GM12878 (cell line): ENCODE results near the gene FKBP4. TPM values are rescaled to one million over a fixed set of nuclear protein-coding genes. Genes with fewer than 3 reads are reported as not detected.

ENCODE experiments used
- BACH1 ChIP-seq: fragments of 450-650 bp; IDR thresholded peaks from 2 replicates; pipeline ENCODE4 v1.6.1; 2017; ENCODE audit warnings: mild to moderate bottlenecking, borderline replicate concordance
- BHLHE40 ChIP-seq, 2 experiments: fragments of 450-650 bp in 1 of 2; IDR thresholded peaks; 2 replicates each; pipeline ENCODE4 v1.6.1; 2011 to 2017; ENCODE audit warnings: low read depth in 2 of 2, borderline replicate concordance in 1 of 2, improper control_type of control experiment in 1 of 2, low read length in 1 of 2, mild to moderate bottlenecking in 1 of 2
- BRCA1 ChIP-seq: IDR thresholded peaks from 2 replicates; pipeline ENCODE4 v1.6.1; 2011; ENCODE audit warnings: low read depth, low read length, improper control_type of control experiment
- FOXM1 ChIP-seq: IDR thresholded peaks from 2 replicates; pipeline ENCODE4 v1.6.1; 2012; ENCODE audit warnings: low read depth, mild to moderate bottlenecking, inconsistent platforms, low read length, moderate library complexity
- HCFC1 ChIP-seq: fragments of 150-350 bp; IDR thresholded peaks from 2 replicates; pipeline ENCODE4 v1.6.1; 2014; ENCODE audit warnings: low read length
- HSF1 ChIP-seq: fragments of 150-350 bp; IDR thresholded peaks from 2 replicates; pipeline ENCODE4 v1.6.1; 2014; ENCODE audit warnings: mild to moderate bottlenecking, low read depth, low read length
- JUND ChIP-seq: IDR thresholded peaks from 2 replicates; pipeline ENCODE4 v1.6.1; 2012; ENCODE audit warnings: low read depth, mild to moderate bottlenecking, low read length, improper control_type of control experiment, moderate library complexity
- LARP7 ChIP-seq: fragments of 450-650 bp; IDR thresholded peaks from 2 replicates; pipeline ENCODE4 v1.6.1; 2017; ENCODE audit warnings: mild to moderate bottlenecking
- MAX ChIP-seq: IDR thresholded peaks from 2 replicates; pipeline ENCODE4 v1.6.1; 2012; ENCODE audit warnings: low read depth, low read length, improper control_type of control experiment
- MXI1 ChIP-seq: fragments of 150-350 bp; IDR thresholded peaks from 2 replicates; pipeline ENCODE4 v1.6.1; 2011; ENCODE audit warnings: low read depth, mild to moderate bottlenecking, inconsistent platforms, low read length, improper control_type of control experiment
- NFYB ChIP-seq: IDR thresholded peaks from 2 replicates; pipeline ENCODE4 v1.6.1; 2011; ENCODE audit warnings: low read depth, mild to moderate bottlenecking, low read length, improper control_type of control experiment, moderate library complexity; ENCODE audit not compliant: insufficient read depth
- NKRF ChIP-seq: fragments of 450-650 bp; conservative IDR thresholded peaks from 2 replicates; pipeline ENCODE4 v1.6.1; 2017; ENCODE audit warnings: mild to moderate bottlenecking, moderate library complexity
- PAX5 ChIP-seq: IDR thresholded peaks from 2 replicates; pipeline ENCODE4 v1.6.1; 2011; ENCODE audit warnings: low read depth, low read length, borderline replicate concordance
- PAX8 ChIP-seq: fragments of 450-650 bp; IDR thresholded peaks from 2 replicates; pipeline ENCODE4 v1.6.1; 2017; ENCODE audit warnings: mild to moderate bottlenecking, moderate library complexity
- POLR2AphosphoS5 ChIP-seq: IDR thresholded peaks from 2 replicates; pipeline ENCODE4 v1.6.1; 2011; ENCODE audit warnings: mild to moderate bottlenecking, low read length, inconsistent platforms
- POU2F2 ChIP-seq: IDR thresholded peaks from 3 replicates; pipeline ENCODE4 v1.6.1; 2011; ENCODE audit warnings: low read depth, mild to moderate bottlenecking, low read length, borderline replicate concordance
- RAD21 ChIP-seq: IDR thresholded peaks from 2 replicates; pipeline ENCODE4 v1.6.1; 2011; ENCODE audit warnings: mild to moderate bottlenecking, low read depth, low read length, moderate library complexity; ENCODE audit not compliant: insufficient read depth
- SKIL ChIP-seq: fragments of 450-650 bp; IDR thresholded peaks from 2 replicates; pipeline ENCODE4 v1.6.1; 2017; ENCODE audit warnings: mild to moderate bottlenecking, low read depth, inconsistent platforms; ENCODE audit not compliant: poor library complexity, severe bottlenecking
- ZBED1 ChIP-seq: IDR thresholded peaks from 2 replicates; pipeline ENCODE4 v1.6.1; 2016; ENCODE audit warnings: borderline replicate concordance
- ZBTB33 ChIP-seq: fragments of 450-650 bp; IDR thresholded peaks from 2 replicates; pipeline ENCODE4 v1.6.1; 2017; ENCODE audit warnings: mild to moderate bottlenecking
- polyA plus RNA-seq, 11 experiments: library from polyadenylated mRNA; depleted of rRNA in 4 of 11; unstranded in 6 of 11; stranded (reverse) in 5 of 11; fragments of >200 nt; fragmentation: Nextera tagmentation in 4 of 11; fragmentation: Illumina TruSeq in 1 of 11; extraction: Ambion mirVana in 4 of 11; extraction: Trizol in 1 of 11; gene quantifications; 1 replicate in 1 of 11; 2 replicates in 10 of 11; pipeline versions ENCODE4 v1.2.1 to v1.2.3, GENCODE V29; 2011 to 2016; ENCODE audit warnings: inconsistent platforms in 2 of 11, missing spikeins in 2 of 11, low read depth in 1 of 11
- total RNA-seq, 4 experiments: library from RNA; depleted of rRNA in 3 of 4; stranded (reverse); fragments of >200 nt in 3 of 4; fragmentation: Illumina TruSeq in 1 of 4; extraction: Trizol in 1 of 4; gene quantifications; 2 replicates each; pipeline versions ENCODE4 v1.2.1 to v1.2.3, GENCODE V29; 2013 to 2021

The FKBP4 gene
- total and polyA plus RNA-seq, 10 of the 15 experiments (the other 5 are each of a cell fraction or from before 2014, with no cell fraction given), result 8.9 to 90.0 (median 45.4) TPM

GRCh38 chr12:2794736-2795289, at the start of gene FKBP4 (continued):
- peak; percentile 54; the same call in 1 of the 2 replicates for TF ChIP-seq POLR2AphosphoS5
- TF ChIP-seq NFYB, result peak; percentile 49; the same call in 1 of the 2 replicates
- TF ChIP-seq PAX8, result no peak
- TF ChIP-seq BRCA1, result no peak
- TF ChIP-seq BACH1, result peak; percentile 56; the same call in 1 of the 2 replicates
- no peak for TF ChIP-seq ZBED1
- TF ChIP-seq RAD21, result no peak
- TF ChIP-seq JUND, result no peak
- TF ChIP-seq PAX5, result no peak; the same call in 1 of the 2 replicates
- TF ChIP-seq LARP7, result peak; percentile 90
- TF ChIP-seq HCFC1, result 0 out of 2 replicates have a peak, but pooled peaks have one; percentile 1
- peak; percentile 75 for TF ChIP-seq NKRF
- no peak for TF ChIP-seq FOXM1
- peak; percentile 50 to 85; a peak in 3 of 4 replicates for TF ChIP-seq BHLHE40 (IDR thresholded peaks at IDR 0.05; ENCODE audit: borderline replicate concordance in 1 of 2, low read depth in 2 of 2, low read length in 1 of 2)
- peak; percentile 97 for TF ChIP-seq HSF1
- peak; percentile 81; the same call in 1 of the 2 replicates for TF ChIP-seq MAX
- peak; percentile 70; the same call in 1 of the 2 replicates for TF ChIP-seq MXI1
- no peak for TF ChIP-seq SKIL
- 0 out of 3 replicates have a peak, but pooled peaks have one; percentile 27 for TF ChIP-seq POU2F2
- TF ChIP-seq ZBTB33, result no peak
